Measurements from ENCODE around the gene LENG8.

GRCh38 chr19:54463531-54464043 lies 14.6 kb downstream of the LENG8 start, which contains the start of gene LENG9:
- TF ChIP-seq CTCF (IDR thresholded peaks at IDR 0.05), result no peak
- TF ChIP-seq POLR2A (IDR thresholded peaks at IDR 0.05), result peak; percentile 93 to 98 (median 97)
